ENCODE measurements around the gene BCL2L12.

The BCL2L12 gene

GRCh38 chr19:49664171-49665035 lies 1.3 kb upstream of the BCL2L12 start:
- DNase-seq: peak; percentile 71

GRCh38 chr19:49665036-49665350 lies 740 bp upstream of the BCL2L12 start:
- DNase-seq: no peak

GRCh38 chr19:49666120-49666444 lies 349 bp downstream of the BCL2L12 start:
- DNase-seq: no peak

- no peak for DNase-seq
Observed at GRCh38 chr19:49667473-49667872, 1.7 kb downstream of the BCL2L12 start.

GRCh38 chr19:49669516-49669915 lies 3.8 kb downstream of the BCL2L12 start:
- DNase-seq: no peak

GRCh38 chr19:49672131-49672919 lies 6.6 kb downstream of the BCL2L12 start:
- no peak for DNase-seq

GRCh38 chr19:49676136-49676783 lies 10.5 kb downstream of the BCL2L12 start:
- peak; percentile 75 for DNase-seq

GRCh38 chr19:49676784-49677230 lies 11.1 kb downstream of the BCL2L12 start:
- DNase-seq: peak; percentile 98

GRCh38 chr19:49677231-49677900 lies 11.6 kb downstream of the BCL2L12 start, which contains the start of gene PRMT1:
Gene PRMT1, plus strand, starts transcription at chr19:49677271. Its CDS starts 10 bp downstream, at chr19:49677281.
- no peak for DNase-seq

GRCh38 chr19:49677901-49678674 lies 12.4 kb downstream of the BCL2L12 start:
- no peak for DNase-seq

- DNase-seq: no peak
Observed at GRCh38 chr19:49678985-49679770, 13.4 kb downstream of the BCL2L12 start.

- DNase-seq: no peak
Observed at GRCh38 chr19:49679771-49680413, 14.2 kb downstream of the BCL2L12 start.

GRCh38 chr19:49680421-49681351 lies 15.0 kb downstream of the BCL2L12 start:
- DNase-seq: peak; percentile 21

GRCh38 chr19:49681830-49682229 lies 16.1 kb downstream of the BCL2L12 start:
- no peak for DNase-seq

- no peak for DNase-seq
Observed at GRCh38 chr19:49682274-49682673, 16.5 kb downstream of the BCL2L12 start.

- DNase-seq: no peak
Observed at GRCh38 chr19:49683814-49684250, 18.1 kb downstream of the BCL2L12 start.

- DNase-seq: no peak
Observed at GRCh38 chr19:49684251-49684982, 18.7 kb downstream of the BCL2L12 start.

- no peak for DNase-seq
Observed at GRCh38 chr19:49684983-49685553, 19.3 kb downstream of the BCL2L12 start.
